Liver (tissue), 9 donors: ENCODE results near the gene BRAT1. TPM values are rescaled to one million over a fixed set of nuclear protein-coding genes. Genes with fewer than 3 reads are reported as not detected.

Experiments
- DNase-seq: peaks from one replicate; pipeline ENCODE4 v3.0.0-alpha.2; 2017; ENCODE audit warnings: low spot score
- H3K27ac ChIP-seq, 2 donors: one replicate each; pipeline ENCODE4 v1.7.0; 2013; ENCODE audit warnings: inconsistent platforms in 2 of 2, low read length in 2 of 2, control low read depth in 1 of 2, low read depth in 1 of 2, mild to moderate bottlenecking in 1 of 2
- H3K27me3 ChIP-seq, 4 donors: one replicate each; pipeline versions ENCODE4 v1.6.1 to v1.7.0; 2013; ENCODE audit warnings: low read length in 3 of 4, inconsistent platforms in 1 of 4, mild to moderate bottlenecking in 1 of 4, moderate library complexity in 1 of 4; ENCODE audit not compliant: control insufficient read depth in 4 of 4, insufficient read depth in 4 of 4
- H3K36me3 ChIP-seq, 4 donors: one replicate each; pipeline versions ENCODE4 v1.6.1 to v1.7.0; 2013; ENCODE audit warnings: low read length in 3 of 4, mild to moderate bottlenecking in 3 of 4, low read depth in 1 of 4, moderate library complexity in 1 of 4; ENCODE audit not compliant: control insufficient read depth in 4 of 4, insufficient read depth in 3 of 4
- H3K4me1 ChIP-seq, 4 donors: one replicate each; pipeline versions ENCODE4 v1.6.1 to v1.7.0; 2013; ENCODE audit warnings: low read length in 3 of 4, mild to moderate bottlenecking in 3 of 4, moderate library complexity in 1 of 4; ENCODE audit not compliant: control insufficient read depth in 4 of 4, insufficient read depth in 4 of 4
- H3K4me3 ChIP-seq, 3 donors: one replicate each; pipeline versions ENCODE4 v1.6.1 to v1.7.0; 2013; ENCODE audit warnings: low read length in 3 of 3, control low read depth in 1 of 3, low read depth in 1 of 3, mild to moderate bottlenecking in 1 of 3
- H3K9ac ChIP-seq, 2 donors: one replicate each; pipeline ENCODE4 v1.7.0; 2013; ENCODE audit warnings: low read length in 2 of 2, mild to moderate bottlenecking in 2 of 2, moderate library complexity in 2 of 2, control low read depth in 1 of 2, low read depth in 1 of 2
- H3K9me3 ChIP-seq, 4 donors: one replicate each; pipeline versions ENCODE4 v1.6.1 to v1.7.0; 2013; ENCODE audit warnings: low read length in 3 of 4; ENCODE audit not compliant: control insufficient read depth in 4 of 4
- FOXA1 ChIP-seq: IDR thresholded peaks from 2 replicates; pipeline ENCODE4 v1.6.1; 2016; ENCODE audit warnings: antibody characterized with exemption
- FOXA2 ChIP-seq: IDR thresholded peaks from 2 replicates; pipeline ENCODE4 v1.6.1; 2016; ENCODE audit warnings: antibody characterized with exemption
- HNF4A ChIP-seq, 2 donors: conservative IDR thresholded peaks; 2 replicates each; pipeline ENCODE4 v1.6.1; 2016; ENCODE audit warnings: antibody characterized with exemption in 2 of 2, mild to moderate bottlenecking in 2 of 2
- HNF4G ChIP-seq: IDR thresholded peaks from 2 replicates; pipeline ENCODE4 v1.6.1; 2016; ENCODE audit warnings: antibody characterized with exemption
- JUND ChIP-seq, 2 donors: IDR thresholded peaks; 2 replicates each; pipeline ENCODE4 v1.6.1; 2016; ENCODE audit warnings: antibody characterized with exemption in 2 of 2
- NR2F2 ChIP-seq: IDR thresholded peaks from 2 replicates; pipeline ENCODE4 v1.6.1; 2016; ENCODE audit warnings: antibody characterized with exemption
- RAD21 ChIP-seq, 2 donors: IDR thresholded peaks; 2 replicates each; pipeline ENCODE4 v1.6.1; 2016; ENCODE audit warnings: antibody characterized with exemption in 2 of 2, mild to moderate bottlenecking in 2 of 2
- SP1 ChIP-seq: IDR thresholded peaks from 2 replicates; pipeline ENCODE4 v1.6.1; 2018; ENCODE audit warnings: antibody characterized with exemption, mild to moderate bottlenecking
- YY1 ChIP-seq: IDR thresholded peaks from 2 replicates; pipeline ENCODE4 v1.6.1; 2016; ENCODE audit warnings: antibody characterized with exemption, mild to moderate bottlenecking
- WGBS: extraction: QIAGEN DNeasy Blood & Tissue Kit; methylation state at CpG from one replicate; pipeline ENCODE4 v1.1.7; 2013; 5-methylcytosine and 5-hydroxymethylcytosine counted together
- polyA plus RNA-seq, 2 donors: library from polyadenylated mRNA; stranded (reverse) in 1 of 2; unstranded in 1 of 2; fragments of 200-250 nt in 1 of 2; fragments of >200 nt in 1 of 2; fragmentation: Nextera tagmentation in 1 of 2; extraction: Ambion mirVana in 1 of 2; gene quantifications; one replicate each; pipeline versions ENCODE4 v1.2.1 to v1.2.3, GENCODE V29; 2013 to 2015
- total RNA-seq, 2 donors: library from RNA; depleted of rRNA; stranded (reverse); fragments of >200 nt; gene quantifications; one replicate each; pipeline ENCODE4 v1.2.3, GENCODE V29; 2014
- TF ChIP-seq, protein P1 (sequence below): fragments of 150-350 bp; IDR thresholded peaks from 2 replicates; pipeline ENCODE4 v1.5.1; 2017; ENCODE audit warnings: improper control_type of control experiment, low read depth, low read length; ENCODE audit not compliant: missing input control
- TF ChIP-seq, protein P2 (sequence below): IDR thresholded peaks from 2 replicates; pipeline ENCODE4 v1.6.1; 2016; ENCODE audit warnings: antibody characterized with exemption
- TF ChIP-seq, protein P3 (sequence below): IDR thresholded peaks from 2 replicates; pipeline ENCODE4 v1.6.1; 2016; ENCODE audit warnings: antibody characterized with exemption
- TF ChIP-seq, protein P4 (sequence below): IDR thresholded peaks from 2 replicates; pipeline ENCODE4 v1.6.1; 2016; ENCODE audit warnings: antibody characterized with exemption
- TF ChIP-seq, protein P5 (sequence below): IDR thresholded peaks from 2 replicates; pipeline ENCODE4 v1.6.1; 2016; ENCODE audit warnings: antibody characterized with exemption, mild to moderate bottlenecking
- donor health status: healthy.
- donor health status: healthy.
- donor health status: healthy.
- donor health status: healthy.
- donor health status: healthy.

Gene BRAT1
- total and polyA plus RNA-seq, 4 donors = 10.0 to 20.7 (median 16.7) TPM

DNA sequence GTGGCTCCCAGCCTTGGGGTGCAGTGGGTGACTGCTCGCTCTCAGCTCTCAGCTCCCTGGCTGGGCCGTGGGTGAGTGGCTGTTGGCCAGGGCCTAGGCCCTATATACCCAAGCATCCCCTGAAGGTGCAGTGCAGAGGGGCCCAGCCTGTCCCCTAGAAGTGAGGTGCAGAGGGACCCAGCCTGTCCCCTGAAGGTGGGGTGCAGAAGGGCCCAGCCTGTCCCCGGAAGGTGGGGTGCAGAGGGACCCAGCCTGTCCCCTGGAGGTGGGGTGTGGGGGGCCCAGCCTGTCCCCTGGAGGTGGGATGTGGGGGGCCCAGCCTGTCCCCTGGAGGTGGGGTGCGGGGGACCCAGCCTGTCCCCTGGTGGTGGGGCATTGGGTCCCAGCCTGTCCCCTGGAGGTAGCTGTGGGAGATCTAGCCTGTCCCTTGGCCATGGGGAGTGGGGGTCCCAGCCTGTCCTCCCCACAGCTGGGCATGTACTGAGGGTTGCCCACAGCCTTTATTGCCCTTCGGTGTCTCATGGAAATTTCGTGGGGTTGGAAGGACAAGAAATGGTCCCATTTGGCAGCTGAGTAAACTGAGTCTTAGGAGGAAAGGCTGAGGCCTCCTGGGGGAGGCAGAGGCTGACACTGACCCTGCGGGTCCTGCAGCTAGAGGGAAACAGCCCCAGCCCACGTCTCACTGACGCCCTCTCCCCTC lies 53.2 kb downstream of the BRAT1 start:
- Histone ChIP-seq H3K4me3 (no peak overlapping the region), H3K36me3 (no peaks in the 10 kb centered on the region), H3K9me3 (no peaks in the 10 kb centered on the region), H3K4me1 (no peaks in the 10 kb centered on the region), H3K27ac (no peak overlapping the region), H3K9ac (no peak overlapping the region), H3K27me3 (no peaks in the 10 kb centered on the region)
- 88% methylated on average over 9 of the region's 9 CpGs for WGBS
- TF ChIP-seq, protein P1, sequence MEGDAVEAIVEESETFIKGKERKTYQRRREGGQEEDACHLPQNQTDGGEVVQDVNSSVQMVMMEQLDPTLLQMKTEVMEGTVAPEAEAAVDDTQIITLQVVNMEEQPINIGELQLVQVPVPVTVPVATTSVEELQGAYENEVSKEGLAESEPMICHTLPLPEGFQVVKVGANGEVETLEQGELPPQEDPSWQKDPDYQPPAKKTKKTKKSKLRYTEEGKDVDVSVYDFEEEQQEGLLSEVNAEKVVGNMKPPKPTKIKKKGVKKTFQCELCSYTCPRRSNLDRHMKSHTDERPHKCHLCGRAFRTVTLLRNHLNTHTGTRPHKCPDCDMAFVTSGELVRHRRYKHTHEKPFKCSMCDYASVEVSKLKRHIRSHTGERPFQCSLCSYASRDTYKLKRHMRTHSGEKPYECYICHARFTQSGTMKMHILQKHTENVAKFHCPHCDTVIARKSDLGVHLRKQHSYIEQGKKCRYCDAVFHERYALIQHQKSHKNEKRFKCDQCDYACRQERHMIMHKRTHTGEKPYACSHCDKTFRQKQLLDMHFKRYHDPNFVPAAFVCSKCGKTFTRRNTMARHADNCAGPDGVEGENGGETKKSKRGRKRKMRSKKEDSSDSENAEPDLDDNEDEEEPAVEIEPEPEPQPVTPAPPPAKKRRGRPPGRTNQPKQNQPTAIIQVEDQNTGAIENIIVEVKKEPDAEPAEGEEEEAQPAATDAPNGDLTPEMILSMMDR = no peak
- TF ChIP-seq, protein P2, sequence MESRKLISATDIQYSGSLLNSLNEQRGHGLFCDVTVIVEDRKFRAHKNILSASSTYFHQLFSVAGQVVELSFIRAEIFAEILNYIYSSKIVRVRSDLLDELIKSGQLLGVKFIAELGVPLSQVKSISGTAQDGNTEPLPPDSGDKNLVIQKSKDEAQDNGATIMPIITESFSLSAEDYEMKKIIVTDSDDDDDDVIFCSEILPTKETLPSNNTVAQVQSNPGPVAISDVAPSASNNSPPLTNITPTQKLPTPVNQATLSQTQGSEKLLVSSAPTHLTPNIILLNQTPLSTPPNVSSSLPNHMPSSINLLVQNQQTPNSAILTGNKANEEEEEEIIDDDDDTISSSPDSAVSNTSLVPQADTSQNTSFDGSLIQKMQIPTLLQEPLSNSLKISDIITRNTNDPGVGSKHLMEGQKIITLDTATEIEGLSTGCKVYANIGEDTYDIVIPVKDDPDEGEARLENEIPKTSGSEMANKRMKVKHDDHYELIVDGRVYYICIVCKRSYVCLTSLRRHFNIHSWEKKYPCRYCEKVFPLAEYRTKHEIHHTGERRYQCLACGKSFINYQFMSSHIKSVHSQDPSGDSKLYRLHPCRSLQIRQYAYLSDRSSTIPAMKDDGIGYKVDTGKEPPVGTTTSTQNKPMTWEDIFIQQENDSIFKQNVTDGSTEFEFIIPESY = no peak
- no peak for TF ChIP-seq HNF4G
- no peak for TF ChIP-seq SP1
- TF ChIP-seq FOXA2 = no peak
- TF ChIP-seq, protein P3, sequence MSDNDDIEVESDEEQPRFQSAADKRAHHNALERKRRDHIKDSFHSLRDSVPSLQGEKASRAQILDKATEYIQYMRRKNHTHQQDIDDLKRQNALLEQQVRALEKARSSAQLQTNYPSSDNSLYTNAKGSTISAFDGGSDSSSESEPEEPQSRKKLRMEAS = no peak
- no peak for TF ChIP-seq NR2F2
- TF ChIP-seq RAD21 (IDR thresholded peaks at IDR 0.05) = no peak
- TF ChIP-seq, protein P4, sequence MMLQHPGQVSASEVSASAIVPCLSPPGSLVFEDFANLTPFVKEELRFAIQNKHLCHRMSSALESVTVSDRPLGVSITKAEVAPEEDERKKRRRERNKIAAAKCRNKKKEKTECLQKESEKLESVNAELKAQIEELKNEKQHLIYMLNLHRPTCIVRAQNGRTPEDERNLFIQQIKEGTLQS = no peak
- TF ChIP-seq YY1 = no peak
- TF ChIP-seq, protein P5, sequence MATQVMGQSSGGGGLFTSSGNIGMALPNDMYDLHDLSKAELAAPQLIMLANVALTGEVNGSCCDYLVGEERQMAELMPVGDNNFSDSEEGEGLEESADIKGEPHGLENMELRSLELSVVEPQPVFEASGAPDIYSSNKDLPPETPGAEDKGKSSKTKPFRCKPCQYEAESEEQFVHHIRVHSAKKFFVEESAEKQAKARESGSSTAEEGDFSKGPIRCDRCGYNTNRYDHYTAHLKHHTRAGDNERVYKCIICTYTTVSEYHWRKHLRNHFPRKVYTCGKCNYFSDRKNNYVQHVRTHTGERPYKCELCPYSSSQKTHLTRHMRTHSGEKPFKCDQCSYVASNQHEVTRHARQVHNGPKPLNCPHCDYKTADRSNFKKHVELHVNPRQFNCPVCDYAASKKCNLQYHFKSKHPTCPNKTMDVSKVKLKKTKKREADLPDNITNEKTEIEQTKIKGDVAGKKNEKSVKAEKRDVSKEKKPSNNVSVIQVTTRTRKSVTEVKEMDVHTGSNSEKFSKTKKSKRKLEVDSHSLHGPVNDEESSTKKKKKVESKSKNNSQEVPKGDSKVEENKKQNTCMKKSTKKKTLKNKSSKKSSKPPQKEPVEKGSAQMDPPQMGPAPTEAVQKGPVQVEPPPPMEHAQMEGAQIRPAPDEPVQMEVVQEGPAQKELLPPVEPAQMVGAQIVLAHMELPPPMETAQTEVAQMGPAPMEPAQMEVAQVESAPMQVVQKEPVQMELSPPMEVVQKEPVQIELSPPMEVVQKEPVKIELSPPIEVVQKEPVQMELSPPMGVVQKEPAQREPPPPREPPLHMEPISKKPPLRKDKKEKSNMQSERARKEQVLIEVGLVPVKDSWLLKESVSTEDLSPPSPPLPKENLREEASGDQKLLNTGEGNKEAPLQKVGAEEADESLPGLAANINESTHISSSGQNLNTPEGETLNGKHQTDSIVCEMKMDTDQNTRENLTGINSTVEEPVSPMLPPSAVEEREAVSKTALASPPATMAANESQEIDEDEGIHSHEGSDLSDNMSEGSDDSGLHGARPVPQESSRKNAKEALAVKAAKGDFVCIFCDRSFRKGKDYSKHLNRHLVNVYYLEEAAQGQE = no peak
- TF ChIP-seq HNF4A (conservative IDR thresholded peaks at IDR 0.05) = no peak
- TF ChIP-seq JUND (IDR thresholded peaks at IDR 0.05) = no peak
- TF ChIP-seq FOXA1 = no peak
- DNase-seq = no peak

DNA sequence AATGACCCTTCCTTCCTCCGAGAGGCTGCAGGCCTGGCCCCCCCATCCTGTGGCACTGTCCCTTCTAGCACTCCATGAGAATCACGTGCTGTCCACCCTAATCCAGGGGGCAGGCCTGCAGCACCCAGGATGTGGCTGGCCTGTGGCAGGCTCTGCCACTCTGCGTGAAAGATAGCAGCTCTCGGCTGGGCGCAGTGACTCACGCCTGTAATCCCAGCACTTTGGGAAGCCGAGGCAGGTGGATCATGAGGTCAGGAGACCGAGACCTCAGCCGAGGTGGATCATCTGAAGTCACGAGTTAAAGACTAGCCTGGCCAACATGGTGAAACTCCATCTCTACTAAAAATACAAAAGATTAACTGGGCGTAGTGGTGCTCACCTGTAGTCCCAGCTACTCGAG lies 54.6 kb downstream of the BRAT1 start:
- Histone ChIP-seq H3K9ac (no peak overlapping the region), H3K9me3 (no peaks in the 10 kb centered on the region), H3K27me3 (no peaks in the 10 kb centered on the region), H3K36me3 (no peaks in the 10 kb centered on the region), H3K4me1 (no peaks in the 10 kb centered on the region), H3K4me3 (no peak overlapping the region), H3K27ac (no peak overlapping the region)
- TF ChIP-seq, protein P4 = no peak
- TF ChIP-seq HNF4G = no peak
- 92% methylated on average over 12 of the region's 12 CpGs for WGBS
- DNase-seq = no peak
